Endodermal cell (in vitro differentiated cells): Measurements from ENCODE around the gene DHRS7B. TPM values are rescaled to one million over a fixed set of nuclear protein-coding genes. Genes with fewer than 3 reads are reported as not detected.
"Not testable (repeated sequence)": the region's sequence is repeated elsewhere in the genome, so short reads cannot be mapped to it uniquely, and the experiment has no call there.

ENCODE experiments used
- DNase-seq: peaks from one replicate; pipeline ENCODE4 v3.0.0-alpha.2; 2017
- H3K27ac ChIP-seq: 2 replicates; pipeline ENCODE4 v1.5.1; 2013; ENCODE audit warnings: mild to moderate bottlenecking, low read depth, low read length, moderate library complexity
- H3K27me3 ChIP-seq: 2 replicates; pipeline ENCODE4 v1.6.1; 2013; ENCODE audit warnings: mild to moderate bottlenecking, low read length, moderate library complexity; ENCODE audit not compliant: insufficient read depth, control insufficient read depth, poor library complexity, severe bottlenecking
- H3K36me3 ChIP-seq: 2 replicates; pipeline ENCODE4 v1.7.0; 2013; ENCODE audit warnings: mild to moderate bottlenecking, low read length, moderate library complexity; ENCODE audit not compliant: control insufficient read depth, insufficient read depth
- H3K4me1 ChIP-seq: one replicate; pipeline ENCODE4 v1.7.0; 2013; ENCODE audit warnings: low read length; ENCODE audit not compliant: control insufficient read depth, insufficient read depth
- H3K4me3 ChIP-seq: 2 replicates; pipeline ENCODE4 v1.5.1; 2013; ENCODE audit warnings: mild to moderate bottlenecking, low read length, moderate library complexity
- H3K9ac ChIP-seq: 2 replicates; pipeline ENCODE4 v1.6.1; 2013; ENCODE audit warnings: mild to moderate bottlenecking, low read length, moderate library complexity; ENCODE audit not compliant: poor library complexity, severe bottlenecking; ENCODE audit errors: extremely low read depth
- H3K9me3 ChIP-seq: 2 replicates; pipeline ENCODE4 v1.6.1; 2013; ENCODE audit warnings: mild to moderate bottlenecking, low read length, moderate library complexity; ENCODE audit not compliant: control insufficient read depth
- H3K27ac Mint-ChIP-seq: 2 replicates; pipeline ENCODE4 v1.8.0; 2020; ENCODE audit warnings: mixed read lengths
- H3K27me3 Mint-ChIP-seq: 2 replicates; pipeline ENCODE4 v1.8.0; 2021; ENCODE audit warnings: mild to moderate bottlenecking, mixed read lengths; ENCODE audit not compliant: insufficient read depth
- H3K36me3 Mint-ChIP-seq: 2 replicates; pipeline ENCODE4 v1.8.0; 2020; ENCODE audit warnings: low read depth, mixed read lengths
- H3K4me1 Mint-ChIP-seq: 2 replicates; pipeline ENCODE4 v1.8.0; 2020; ENCODE audit warnings: mixed read lengths
- H3K4me3 Mint-ChIP-seq: 2 replicates; pipeline ENCODE4 v1.8.0; 2020; ENCODE audit warnings: mild to moderate bottlenecking, moderate library complexity, mixed read lengths
- H3K9me3 Mint-ChIP-seq: 2 replicates; pipeline ENCODE4 v1.8.0; 2020; ENCODE audit warnings: mild to moderate bottlenecking, mixed read lengths
- CTCF ChIP-seq: fragments of 200-600 bp; sonication (generic); conservative IDR thresholded peaks from 2 replicates; pipeline ENCODE4 v1.5.0; 2021; ENCODE audit warnings: antibody characterized with exemption, mild to moderate bottlenecking
- WGBS, 2 experiments: methylation state at CpG; one replicate each; pipeline versions ENCODE4 v1.1.5 to v1.1.7; 2013; ENCODE audit warnings: missing lambda C conversion rate in 2 of 2, mixed read lengths in 1 of 2; ENCODE audit not compliant: insufficient coverage in 1 of 2, insufficient read length in 1 of 2; 5-methylcytosine and 5-hydroxymethylcytosine counted together
- total RNA-seq, 2 donors: library from RNA; stranded (reverse); fragmentation: NEBNext Ultra II Directional in 1 of 2; extraction: Animal tissue kit (Norgen Biotek cat#: 25700) in 1 of 2; gene quantifications; 2 replicates in 1 of 2; 3 replicates in 1 of 2; pipeline ENCODE4 v1.2.1, GENCODE V29; 2021

The DHRS7B gene
- total RNA-seq, 2 donors from 2014 or later = 20.8 to 24.2 TPM

- Histone ChIP-seq H3K27me3 (no peaks in the 10 kb centered on the region), H3K27ac (no peak overlapping the region), H3K9ac (no peak overlapping the region), H3K4me3 (no peak overlapping the region), H3K4me1 (no peaks in the 10 kb centered on the region), H3K36me3 (no peaks in the 10 kb centered on the region), H3K9me3 (no peaks in the 10 kb centered on the region)
- peaks cover 7% of the 10 kb centered on the region for H3K4me1 Mint-ChIP-seq
- H3K36me3 Mint-ChIP-seq = no peaks in the 10 kb centered on the region
- H3K27me3 Mint-ChIP-seq = no peaks in the 10 kb centered on the region
- peak; percentile 94 for TF ChIP-seq CTCF
- H3K4me3 Mint-ChIP-seq = no peak overlapping the region
- no peaks in the 10 kb centered on the region for H3K9me3 Mint-ChIP-seq
- 52 to 72% methylated on average over 19 to 25 of the region's 25 CpGs for WGBS, 2 experiments
- peak; percentile 93 for DNase-seq
- peak overlapping the region; percentile 18 for H3K27ac Mint-ChIP-seq
These were observed 7.4 kb upstream of the DHRS7B start for GRCh38 chr17:21119247-21119918.

- Histone ChIP-seq H3K4me1 (no peaks in the 10 kb centered on the region), H3K9ac (no peak overlapping the region), H3K4me3 (no peak overlapping the region), H3K27ac (no peak overlapping the region), H3K9me3 (no peaks in the 10 kb centered on the region), H3K27me3 (no peaks in the 10 kb centered on the region), H3K36me3 (no peaks in the 10 kb centered on the region)
- no peaks in the 10 kb centered on the region for H3K27me3 Mint-ChIP-seq
- 0% methylated on average over 3 of the region's 5 CpGs; no CpG with 5 or more reads in 1 of the 2 experiments for WGBS, 2 experiments
- DNase-seq = no peak
- no peak overlapping the region for H3K4me3 Mint-ChIP-seq
- no peak overlapping the region for H3K27ac Mint-ChIP-seq
- H3K9me3 Mint-ChIP-seq = no peaks in the 10 kb centered on the region
- H3K4me1 Mint-ChIP-seq = peaks cover 7% of the 10 kb centered on the region
- TF ChIP-seq CTCF = no peak
- H3K36me3 Mint-ChIP-seq = no peaks in the 10 kb centered on the region
These were observed 6.9 kb upstream of the DHRS7B start for GRCh38 chr17:21119919-21120249.

- no peak overlapping the region for H3K27ac Mint-ChIP-seq
- H3K4me3 Mint-ChIP-seq = no peak overlapping the region
- H3K36me3 Mint-ChIP-seq = peaks cover 3% of the 10 kb centered on the region
These were observed 2.7 kb upstream of the DHRS7B start for GRCh38 chr17:21124086-21124485.

GRCh38 chr17:21124517-21124916, 2.2 kb upstream of the DHRS7B start:
- H3K9me3 Mint-ChIP-seq, H3K4me1 Mint-ChIP-seq, H3K4me3 Mint-ChIP-seq, H3K9me3 ChIP-seq, H3K9ac ChIP-seq, H3K4me3 ChIP-seq, H3K36me3 Mint-ChIP-seq, DNase-seq, H3K36me3 ChIP-seq, H3K27ac Mint-ChIP-seq, H3K27me3 Mint-ChIP-seq, H3K27ac ChIP-seq, H3K27me3 ChIP-seq, H3K4me1 ChIP-seq: not testable (repeated sequence)
- WGBS, 2 experiments = 95 to 100% methylated on average over 3 to 4 of the region's 4 CpGs

More at GRCh38 chr17:21124086-21124485, 2.7 kb upstream of the DHRS7B start:
- Histone ChIP-seq H3K36me3 (no peaks in the 10 kb centered on the region), H3K27me3 (no peaks in the 10 kb centered on the region), H3K4me1 (no peaks in the 10 kb centered on the region), H3K27ac (no peak overlapping the region), H3K4me3 (no peak overlapping the region), H3K9ac (no peak overlapping the region), H3K9me3 (no peaks in the 10 kb centered on the region)
- Mint-ChIP-seq H3K27me3 (no peaks in the 10 kb centered on the region), H3K9me3 (peaks cover under 1% of the 10 kb centered on the region), H3K4me1 (peaks cover 8% of the 10 kb centered on the region)
- 86 to 87% methylated on average over 1 to 4 of the region's 4 CpGs for WGBS, 2 experiments
- TF ChIP-seq CTCF = no peak
- peak; percentile 63 for DNase-seq
